Fibroblast of skin of left quadriceps (primary cell): Measurements from ENCODE around the gene LBP.
"Not testable (repeated sequence)": the region's sequence is repeated elsewhere in the genome, so short reads cannot be mapped to it uniquely, and the experiment has no call there.

Source experiments
- DNase-seq, 2 experiments: peaks; one replicate each; pipeline ENCODE4 v3.0.0-alpha.2; 2013; ENCODE audit warnings: low read depth in 2 of 2

LBP gene

GRCh38 chr20:38395751-38396395 lies 49.6 kb downstream of the LBP start:
- DNase-seq = not testable (repeated sequence)

- DNase-seq = no peak
Observed at GRCh38 chr20:38402089-38402488, 55.8 kb downstream of the LBP start.

- DNase-seq = no peak
Observed at GRCh38 chr20:38402816-38403215, 56.5 kb downstream of the LBP start.

DNA sequence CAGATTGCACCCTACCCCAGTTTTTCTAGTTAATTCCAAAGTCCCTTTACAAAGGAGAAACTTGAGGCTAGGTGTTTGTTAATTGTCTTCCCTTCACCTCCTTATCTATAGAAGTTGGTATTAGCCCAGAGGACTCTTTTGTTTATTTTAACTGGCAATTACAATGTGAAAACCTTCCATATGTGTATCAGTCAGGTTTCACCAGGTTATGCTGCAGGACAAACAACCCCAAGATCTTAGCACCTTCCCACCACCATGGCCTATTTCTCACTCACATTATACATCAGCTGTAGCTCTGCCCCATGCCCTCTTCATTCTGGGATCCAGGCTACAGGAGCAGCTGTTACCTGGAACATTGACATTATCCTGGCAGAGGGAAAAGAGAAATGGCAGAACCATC lies 57.7 kb downstream of the LBP start:
- DNase-seq = no peak

DNA sequence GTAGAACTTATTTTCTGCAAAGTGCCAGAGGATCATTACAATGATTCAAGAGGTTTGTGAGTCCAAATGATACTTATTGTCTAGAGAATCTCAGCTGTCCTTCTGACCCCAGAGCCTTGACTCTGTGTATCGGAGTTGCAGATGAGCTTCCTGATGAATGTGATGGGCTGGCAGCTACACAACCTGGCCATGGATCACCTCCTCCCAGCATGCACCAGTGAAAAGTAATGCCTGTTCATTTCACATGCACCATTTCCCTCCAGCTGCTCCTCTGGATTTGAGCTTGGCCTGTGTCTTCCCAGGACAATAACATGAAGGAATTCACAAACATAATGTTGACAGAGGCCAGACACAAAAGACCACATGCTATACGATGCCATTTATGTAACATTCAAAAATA lies 58.9 kb downstream of the LBP start:
- no peak for DNase-seq

DNA sequence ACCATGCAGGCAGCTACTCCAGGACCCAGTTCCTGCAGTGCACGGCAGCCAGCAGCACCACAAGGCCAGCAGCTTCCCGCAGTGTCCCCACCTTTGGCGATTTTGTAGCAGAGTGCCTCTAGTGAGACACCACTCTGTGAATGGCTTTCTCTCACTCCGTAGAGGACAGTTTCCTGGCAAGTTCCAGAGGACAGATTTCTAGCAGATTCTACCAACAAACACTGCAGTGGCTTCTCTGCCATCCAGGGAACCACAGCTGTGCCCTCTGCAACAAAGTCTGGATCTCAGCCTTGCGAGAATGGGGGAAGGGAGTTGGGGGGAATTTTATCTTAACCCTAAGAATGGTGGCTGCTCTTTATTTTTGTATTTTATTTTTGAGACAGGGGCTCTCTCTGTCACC lies 60.2 kb downstream of the LBP start:
- no peak for DNase-seq

GRCh38 chr20:38407321-38407720 lies 61.0 kb downstream of the LBP start:
- no peak for DNase-seq

DNA sequence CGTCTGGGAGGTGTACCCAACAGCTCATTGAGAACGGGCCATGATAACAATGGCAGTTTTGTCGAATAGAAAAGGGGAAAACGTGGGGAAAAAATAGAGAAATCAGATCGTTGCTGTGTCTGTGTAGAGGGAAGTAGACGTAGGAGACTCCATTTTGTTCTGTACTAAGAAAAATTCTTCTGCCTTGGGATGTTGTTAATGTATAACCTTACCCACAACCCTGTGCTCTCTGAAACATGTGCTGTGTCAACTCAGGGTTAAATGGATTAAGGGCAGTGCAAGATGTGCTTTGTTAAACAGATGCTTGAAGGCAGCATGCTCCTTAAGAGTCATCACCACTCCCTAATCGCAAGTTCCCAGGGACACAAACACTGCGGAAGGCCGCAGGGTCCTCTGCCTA lies 61.5 kb downstream of the LBP start:
- not testable (repeated sequence) for DNase-seq

- DNase-seq = no peak
Observed at GRCh38 chr20:38412877-38413577, 66.7 kb downstream of the LBP start.

- no peak for DNase-seq
Observed at GRCh38 chr20:38414769-38415450, 68.6 kb downstream of the LBP start.

DNA sequence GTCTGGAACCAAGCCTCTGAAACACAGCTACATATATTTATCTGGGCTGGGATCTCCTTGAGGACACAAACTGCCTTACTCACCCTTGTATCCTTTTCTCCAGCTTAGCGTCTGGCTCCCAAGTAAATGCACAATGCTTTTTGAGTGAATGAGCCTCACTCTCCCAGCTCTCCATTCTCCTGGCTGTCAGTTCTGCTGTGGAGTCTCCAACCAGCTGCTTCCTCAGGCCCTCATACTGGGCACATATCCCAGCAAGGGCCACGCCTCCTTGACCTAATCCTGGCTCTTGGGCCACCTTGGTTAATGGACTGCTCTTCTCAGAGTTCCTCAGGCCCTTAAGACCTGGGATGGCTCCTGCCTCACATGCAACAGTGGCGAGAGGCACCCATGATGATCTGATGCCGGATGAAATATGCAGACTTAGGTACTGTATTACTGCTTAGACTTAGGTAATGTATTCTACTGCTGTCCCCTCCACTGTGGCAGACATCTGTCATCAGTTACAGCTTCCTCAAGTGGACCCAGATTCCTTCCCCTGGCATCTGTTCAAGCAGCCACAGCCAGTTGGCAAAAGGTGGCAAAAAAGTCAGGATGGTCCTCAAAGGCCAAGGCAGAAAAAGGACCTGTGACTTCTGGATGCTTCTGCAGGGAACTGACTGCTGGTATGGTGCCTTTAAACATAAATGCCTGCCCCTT lies 72.4 kb downstream of the LBP start:
- no peak for DNase-seq

- no peak for DNase-seq
Observed at GRCh38 chr20:38420388-38421085, 74.3 kb downstream of the LBP start.

DNA sequence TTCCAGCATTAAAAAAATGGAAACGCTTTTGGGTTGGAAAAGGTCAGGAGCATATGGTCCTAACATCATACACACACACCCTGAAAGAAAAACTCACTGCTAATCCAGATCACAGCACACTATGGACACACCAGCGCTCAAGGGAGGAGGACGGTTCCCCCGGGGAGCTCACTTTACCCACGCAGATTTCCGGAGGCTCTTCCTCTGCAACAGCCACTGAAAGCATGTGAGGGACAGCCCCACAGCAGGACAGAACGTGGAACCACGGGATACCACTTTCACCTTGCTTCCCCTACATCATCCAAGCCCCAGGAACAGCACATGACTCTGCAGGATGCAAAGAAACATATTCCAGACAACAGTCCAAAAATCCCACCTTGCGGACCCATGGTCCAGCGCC lies 75.6 kb downstream of the LBP start:
- no peak for DNase-seq

DNA sequence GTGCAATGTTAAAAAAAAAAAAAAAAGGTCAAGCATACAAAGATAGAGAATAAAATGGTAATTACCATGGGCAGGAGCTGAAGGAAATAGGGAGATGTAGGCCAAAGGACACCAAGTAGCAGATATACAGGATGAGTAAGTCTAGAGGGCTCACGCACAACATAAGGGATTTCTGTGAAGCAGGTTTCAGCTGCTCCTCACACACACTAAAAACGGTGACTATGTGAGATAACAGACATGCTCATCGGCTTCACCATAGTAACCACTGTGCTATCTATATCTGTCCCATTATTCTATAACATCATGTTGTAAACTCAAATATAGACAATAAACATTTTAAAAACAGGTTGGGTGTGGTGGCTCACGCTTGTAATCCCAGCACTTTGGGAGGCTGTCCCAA lies 77.3 kb downstream of the LBP start:
- DNase-seq = no peak

DNA sequence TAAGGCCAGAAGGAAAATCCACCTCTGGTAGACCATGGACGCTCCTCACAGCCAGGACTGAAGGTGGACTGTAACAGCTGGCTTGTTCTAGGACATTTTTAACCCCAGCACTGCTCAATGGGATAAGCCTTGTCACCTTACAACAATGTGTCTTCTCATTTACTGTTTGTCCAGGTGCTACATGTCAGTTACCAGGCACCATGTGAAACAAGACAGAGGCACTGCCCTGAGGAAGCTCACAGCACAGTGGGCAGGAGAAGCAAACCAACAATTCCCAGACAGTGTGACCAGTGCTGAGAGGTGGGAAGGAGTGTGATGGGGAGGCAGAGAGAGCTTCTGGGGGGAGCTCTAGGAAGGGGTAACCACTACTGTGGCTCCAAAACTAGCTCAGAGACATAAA lies 78.1 kb downstream of the LBP start:
- no peak for DNase-seq

DNA sequence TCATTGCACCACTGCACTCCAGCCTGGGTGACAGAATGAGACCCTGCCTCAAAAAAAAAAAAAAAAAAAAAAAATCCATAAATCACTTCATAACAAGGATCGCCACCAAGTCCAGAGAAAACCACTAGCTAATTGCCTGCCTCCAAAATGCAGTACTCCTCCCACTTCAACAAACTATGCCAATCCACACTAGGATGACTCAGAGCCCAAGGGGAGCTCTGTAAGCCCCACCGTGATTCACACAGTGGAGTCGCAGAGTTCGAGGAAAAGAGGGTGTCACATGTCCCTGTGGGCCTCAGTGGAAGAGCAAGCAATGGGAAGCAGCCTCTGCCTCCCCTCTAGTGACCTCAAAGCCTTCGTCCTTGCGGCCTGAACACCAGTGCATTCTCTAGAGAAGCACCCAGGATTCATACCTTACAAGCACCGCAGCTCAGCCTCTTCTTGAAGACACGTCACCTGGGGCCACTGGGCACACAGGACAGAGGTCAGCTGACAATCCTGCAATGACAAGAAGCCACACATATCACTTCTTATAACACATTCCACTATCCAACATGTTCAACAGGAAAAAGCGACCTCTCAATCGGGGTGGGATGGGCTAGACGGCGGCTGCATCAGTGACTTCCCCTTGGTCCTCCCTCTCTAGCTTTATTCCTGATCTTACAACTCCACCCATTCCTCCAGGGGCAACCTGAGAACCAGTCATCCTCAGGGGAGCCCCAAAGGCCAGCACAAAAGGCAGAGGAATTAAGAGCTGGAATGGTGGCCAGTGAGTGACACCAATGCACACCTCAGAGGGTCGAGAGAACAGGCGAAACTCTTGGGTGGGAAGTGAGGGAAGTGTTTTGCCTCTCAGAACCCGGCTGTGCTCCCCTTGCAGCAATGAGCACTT lies 80.0 kb downstream of the LBP start:
- peak; percentile 80 to 81 for DNase-seq
